K562 (cell line): ENCODE results near the gene SNCG. TPM values are rescaled to one million over a fixed set of nuclear protein-coding genes. Genes with fewer than 3 reads are reported as not detected.

ENCODE experiments used
- ZNF121 ChIP-seq: sonication (generic); formaldehyde crosslinking; conservative IDR thresholded peaks from 2 replicates; pipeline ENCODE4 v1.8.0; 2022; ENCODE audit warnings: missing genetic modification reagents
- polyA plus RNA-seq, 8 experiments: library from polyadenylated mRNA; depleted of rRNA in 4 of 8; stranded (reverse) in 5 of 8; unstranded in 3 of 8; fragments of >200 nt; fragmentation: Nextera tagmentation in 2 of 8; fragmentation: Illumina TruSeq in 1 of 8; extraction: Ambion mirVana in 2 of 8; extraction: Trizol in 1 of 8; gene quantifications; 2 replicates each; pipeline versions ENCODE4 v1.2.1 to v1.2.3, GENCODE V29; 2011 to 2014; ENCODE audit warnings: inconsistent platforms in 1 of 8, missing spikeins in 1 of 8
- total RNA-seq, 7 experiments: library from RNA; depleted of rRNA in 6 of 7; stranded (reverse); fragments of >200 nt in 6 of 7; fragmentation: Illumina TruSeq in 2 of 7; extraction: Trizol in 2 of 7; gene quantifications; 2 replicates each; pipeline versions ENCODE4 v1.2.1 to v1.2.3, GENCODE V29; 2011 to 2021; ENCODE audit warnings: low replicate concordance in 1 of 7
- TF ChIP-seq, protein P1 (sequence below): fragments of 200-600 bp; sonication (generic); IDR thresholded peaks from one replicate; pipeline ENCODE4 v1.6.1; 2012; ENCODE audit warnings: mild to moderate bottlenecking, low read depth, low read length, inconsistent platforms

The SNCG gene
- total and polyA plus RNA-seq, 9 of the 15 experiments (the other 6 are each of a cell fraction or from before 2014, with no cell fraction given): 9.8 to 146 (median 93.6) TPM

DNA sequence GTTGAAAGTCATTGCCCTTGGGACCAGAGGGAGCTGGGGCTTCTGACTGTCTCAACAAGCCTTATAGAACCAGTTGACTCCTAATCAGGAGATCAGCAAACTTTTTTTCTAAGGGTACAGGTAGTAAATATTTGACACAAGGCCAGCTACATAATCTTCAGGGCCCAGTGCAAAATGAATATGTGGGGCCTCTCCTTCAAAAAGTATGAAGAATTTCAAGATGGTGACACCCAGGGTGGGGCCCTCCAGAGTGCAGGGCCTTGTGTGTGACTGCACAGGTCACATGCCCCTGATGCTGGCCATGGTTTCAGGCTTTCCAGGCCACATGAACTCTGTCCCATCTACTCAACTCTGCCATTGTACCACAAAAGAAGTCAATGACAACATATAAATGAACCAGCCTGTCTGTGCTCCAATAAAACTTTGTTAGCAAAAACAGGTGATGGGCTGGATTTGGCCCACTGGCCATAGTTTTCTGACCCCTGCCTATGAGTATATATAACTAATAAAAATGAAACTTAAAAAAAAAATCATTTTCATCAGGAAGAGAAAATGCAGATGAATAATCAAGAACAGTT is 7.1 kb upstream of the SNCG start (continued):
- TF ChIP-seq, protein P1, sequence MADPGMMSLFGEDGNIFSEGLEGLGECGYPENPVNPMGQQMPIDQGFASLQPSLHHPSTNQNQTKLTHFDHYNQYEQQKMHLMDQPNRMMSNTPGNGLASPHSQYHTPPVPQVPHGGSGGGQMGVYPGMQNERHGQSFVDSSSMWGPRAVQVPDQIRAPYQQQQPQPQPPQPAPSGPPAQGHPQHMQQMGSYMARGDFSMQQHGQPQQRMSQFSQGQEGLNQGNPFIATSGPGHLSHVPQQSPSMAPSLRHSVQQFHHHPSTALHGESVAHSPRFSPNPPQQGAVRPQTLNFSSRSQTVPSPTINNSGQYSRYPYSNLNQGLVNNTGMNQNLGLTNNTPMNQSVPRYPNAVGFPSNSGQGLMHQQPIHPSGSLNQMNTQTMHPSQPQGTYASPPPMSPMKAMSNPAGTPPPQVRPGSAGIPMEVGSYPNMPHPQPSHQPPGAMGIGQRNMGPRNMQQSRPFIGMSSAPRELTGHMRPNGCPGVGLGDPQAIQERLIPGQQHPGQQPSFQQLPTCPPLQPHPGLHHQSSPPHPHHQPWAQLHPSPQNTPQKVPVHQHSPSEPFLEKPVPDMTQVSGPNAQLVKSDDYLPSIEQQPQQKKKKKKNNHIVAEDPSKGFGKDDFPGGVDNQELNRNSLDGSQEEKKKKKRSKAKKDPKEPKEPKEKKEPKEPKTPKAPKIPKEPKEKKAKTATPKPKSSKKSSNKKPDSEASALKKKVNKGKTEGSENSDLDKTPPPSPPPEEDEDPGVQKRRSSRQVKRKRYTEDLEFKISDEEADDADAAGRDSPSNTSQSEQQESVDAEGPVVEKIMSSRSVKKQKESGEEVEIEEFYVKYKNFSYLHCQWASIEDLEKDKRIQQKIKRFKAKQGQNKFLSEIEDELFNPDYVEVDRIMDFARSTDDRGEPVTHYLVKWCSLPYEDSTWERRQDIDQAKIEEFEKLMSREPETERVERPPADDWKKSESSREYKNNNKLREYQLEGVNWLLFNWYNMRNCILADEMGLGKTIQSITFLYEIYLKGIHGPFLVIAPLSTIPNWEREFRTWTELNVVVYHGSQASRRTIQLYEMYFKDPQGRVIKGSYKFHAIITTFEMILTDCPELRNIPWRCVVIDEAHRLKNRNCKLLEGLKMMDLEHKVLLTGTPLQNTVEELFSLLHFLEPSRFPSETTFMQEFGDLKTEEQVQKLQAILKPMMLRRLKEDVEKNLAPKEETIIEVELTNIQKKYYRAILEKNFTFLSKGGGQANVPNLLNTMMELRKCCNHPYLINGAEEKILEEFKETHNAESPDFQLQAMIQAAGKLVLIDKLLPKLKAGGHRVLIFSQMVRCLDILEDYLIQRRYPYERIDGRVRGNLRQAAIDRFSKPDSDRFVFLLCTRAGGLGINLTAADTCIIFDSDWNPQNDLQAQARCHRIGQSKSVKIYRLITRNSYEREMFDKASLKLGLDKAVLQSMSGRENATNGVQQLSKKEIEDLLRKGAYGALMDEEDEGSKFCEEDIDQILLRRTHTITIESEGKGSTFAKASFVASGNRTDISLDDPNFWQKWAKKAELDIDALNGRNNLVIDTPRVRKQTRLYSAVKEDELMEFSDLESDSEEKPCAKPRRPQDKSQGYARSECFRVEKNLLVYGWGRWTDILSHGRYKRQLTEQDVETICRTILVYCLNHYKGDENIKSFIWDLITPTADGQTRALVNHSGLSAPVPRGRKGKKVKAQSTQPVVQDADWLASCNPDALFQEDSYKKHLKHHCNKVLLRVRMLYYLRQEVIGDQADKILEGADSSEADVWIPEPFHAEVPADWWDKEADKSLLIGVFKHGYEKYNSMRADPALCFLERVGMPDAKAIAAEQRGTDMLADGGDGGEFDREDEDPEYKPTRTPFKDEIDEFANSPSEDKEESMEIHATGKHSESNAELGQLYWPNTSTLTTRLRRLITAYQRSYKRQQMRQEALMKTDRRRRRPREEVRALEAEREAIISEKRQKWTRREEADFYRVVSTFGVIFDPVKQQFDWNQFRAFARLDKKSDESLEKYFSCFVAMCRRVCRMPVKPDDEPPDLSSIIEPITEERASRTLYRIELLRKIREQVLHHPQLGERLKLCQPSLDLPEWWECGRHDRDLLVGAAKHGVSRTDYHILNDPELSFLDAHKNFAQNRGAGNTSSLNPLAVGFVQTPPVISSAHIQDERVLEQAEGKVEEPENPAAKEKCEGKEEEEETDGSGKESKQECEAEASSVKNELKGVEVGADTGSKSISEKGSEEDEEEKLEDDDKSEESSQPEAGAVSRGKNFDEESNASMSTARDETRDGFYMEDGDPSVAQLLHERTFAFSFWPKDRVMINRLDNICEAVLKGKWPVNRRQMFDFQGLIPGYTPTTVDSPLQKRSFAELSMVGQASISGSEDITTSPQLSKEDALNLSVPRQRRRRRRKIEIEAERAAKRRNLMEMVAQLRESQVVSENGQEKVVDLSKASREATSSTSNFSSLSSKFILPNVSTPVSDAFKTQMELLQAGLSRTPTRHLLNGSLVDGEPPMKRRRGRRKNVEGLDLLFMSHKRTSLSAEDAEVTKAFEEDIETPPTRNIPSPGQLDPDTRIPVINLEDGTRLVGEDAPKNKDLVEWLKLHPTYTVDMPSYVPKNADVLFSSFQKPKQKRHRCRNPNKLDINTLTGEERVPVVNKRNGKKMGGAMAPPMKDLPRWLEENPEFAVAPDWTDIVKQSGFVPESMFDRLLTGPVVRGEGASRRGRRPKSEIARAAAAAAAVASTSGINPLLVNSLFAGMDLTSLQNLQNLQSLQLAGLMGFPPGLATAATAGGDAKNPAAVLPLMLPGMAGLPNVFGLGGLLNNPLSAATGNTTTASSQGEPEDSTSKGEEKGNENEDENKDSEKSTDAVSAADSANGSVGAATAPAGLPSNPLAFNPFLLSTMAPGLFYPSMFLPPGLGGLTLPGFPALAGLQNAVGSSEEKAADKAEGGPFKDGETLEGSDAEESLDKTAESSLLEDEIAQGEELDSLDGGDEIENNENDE: no peak
- no peak for TF ChIP-seq ZNF121 (CRISPR knock-in tag)
